SU-DHL-6 (cell line): ENCODE measurements around the gene NAT9.

Experiments used
- CTCF ChIP-seq: fragments of 200-600 bp; sonication (generic); IDR thresholded peaks from one replicate; pipeline ENCODE4 v1.5.1; 2017; ENCODE audit warnings: antibody characterized with exemption, mild to moderate bottlenecking, low read length, moderate library complexity; ENCODE audit not compliant: insufficient read depth, poor library complexity, severe bottlenecking
- EZH2phosphoT487 ChIP-seq: fragments of 200-600 bp; sonication (generic), shearing (Covaris generic); conservative IDR thresholded peaks from 2 replicates; pipeline ENCODE4 v1.6.1; 2018; ENCODE audit warnings: mild to moderate bottlenecking, antibody characterized with exemption, low read length, moderate library complexity, mixed read lengths

DNA sequence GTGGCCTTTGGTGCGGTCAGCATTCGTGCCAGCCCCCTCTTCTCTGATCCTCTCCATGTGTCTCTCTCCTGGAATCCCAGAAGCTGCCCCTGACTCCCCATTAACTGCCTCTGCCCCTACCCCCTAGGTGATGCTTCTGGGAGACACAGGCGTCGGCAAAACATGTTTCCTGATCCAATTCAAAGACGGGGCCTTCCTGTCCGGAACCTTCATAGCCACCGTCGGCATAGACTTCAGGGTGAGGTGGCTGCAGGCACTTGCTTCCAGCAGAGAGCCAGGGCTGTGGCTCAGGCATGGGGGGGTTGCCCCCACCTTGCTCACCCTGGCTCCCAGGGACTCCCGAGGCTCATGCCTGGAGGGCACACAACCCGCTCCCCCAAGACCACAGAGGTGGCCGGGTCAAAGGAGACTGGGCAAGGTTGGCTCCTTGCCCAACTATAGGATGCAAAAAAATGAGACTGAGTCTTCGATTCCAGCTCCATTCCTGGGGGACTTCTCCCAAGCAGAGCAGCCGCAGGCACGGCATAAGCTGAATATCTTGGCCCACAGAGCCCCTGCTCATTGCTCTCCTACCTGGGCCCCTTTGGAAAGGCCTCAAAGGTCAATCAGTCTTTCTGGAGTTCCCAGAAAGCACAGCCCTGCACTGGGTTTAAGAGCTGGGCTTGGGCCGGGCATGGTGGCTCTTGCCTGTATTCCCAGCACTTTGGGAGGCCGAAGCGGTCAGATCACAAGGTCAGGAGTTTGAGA is 35.3 kb downstream of the NAT9 start:
- TF ChIP-seq CTCF (no peak), EZH2phosphoT487 (no peak)
